OCI-LY1 (cell line): ENCODE data around the gene ABCB8.

Experiments
- H2AFZ ChIP-seq: fragments of 200-600 bp; sonication (generic), shearing (Covaris generic); 2 replicates; pipeline ENCODE4 v1.6.0; 2014; ENCODE audit warnings: antibody characterized with exemption, mild to moderate bottlenecking, low read length
- H3F3A ChIP-seq: fragments of 200-600 bp; sonication (generic), shearing (Covaris generic); 2 replicates; pipeline ENCODE4 v1.6.0; 2014; ENCODE audit warnings: mild to moderate bottlenecking, antibody characterized with exemption, low read length, moderate library complexity; ENCODE audit not compliant: insufficient read depth
- H3K27ac ChIP-seq: fragments of 200-600 bp; sonication (generic); 2 replicates; pipeline ENCODE4 v1.5.1; 2014; ENCODE audit warnings: low read length, mixed run types, mild to moderate bottlenecking, low read depth; ENCODE audit not compliant: poor library complexity, severe bottlenecking
- H3K27me3 ChIP-seq: fragments of 200-600 bp; sonication (generic); 2 replicates; pipeline ENCODE4 v1.6.0; 2014; ENCODE audit warnings: antibody characterized with exemption, mild to moderate bottlenecking, low read length, moderate library complexity; ENCODE audit not compliant: insufficient read depth
- H3K36me3 ChIP-seq: fragments of 200-600 bp; sonication (generic); 2 replicates; pipeline ENCODE4 v1.6.1; 2014; ENCODE audit warnings: mild to moderate bottlenecking, antibody characterized with exemption, low read length, moderate library complexity, mixed read lengths; ENCODE audit not compliant: insufficient read depth
- H3K4me1 ChIP-seq: fragments of 200-600 bp; sonication (generic); 2 replicates; pipeline ENCODE4 v1.5.1; 2014; ENCODE audit warnings: mild to moderate bottlenecking, low read length, moderate library complexity; ENCODE audit not compliant: insufficient read depth, severe bottlenecking
- H3K4me2 ChIP-seq: fragments of 200-600 bp; sonication (generic), shearing (Covaris generic); 2 replicates; pipeline ENCODE4 v1.6.1; 2014; ENCODE audit warnings: low read length
- H3K4me3 ChIP-seq: fragments of 200-600 bp; sonication (generic); 2 replicates; pipeline ENCODE4 v1.5.1; 2014; ENCODE audit warnings: low read length, low read depth, mild to moderate bottlenecking, mixed read lengths; ENCODE audit not compliant: poor library complexity, severe bottlenecking
- H3K79me2 ChIP-seq: fragments of 200-600 bp; shearing (Covaris generic); 2 replicates; pipeline ENCODE4 v1.6.1; 2016; ENCODE audit warnings: mixed run types, low read length, mixed read lengths; ENCODE audit not compliant: insufficient read depth
- H3K9ac ChIP-seq: fragments of 200-600 bp; sonication (generic), shearing (Covaris generic); 2 replicates; pipeline ENCODE4 v1.6.1; 2014; ENCODE audit warnings: mild to moderate bottlenecking, low read length, mixed read lengths
- H3K9me2 ChIP-seq: fragments of 200-600 bp; sonication (generic), shearing (Covaris generic); 2 replicates; pipeline ENCODE4 v1.6.1; 2014; ENCODE audit warnings: low read depth, mild to moderate bottlenecking, low read length, mixed read lengths
- H3K9me3 ChIP-seq: fragments of 200-600 bp; shearing (Covaris generic); 2 replicates; pipeline ENCODE4 v1.6.1; 2014; ENCODE audit warnings: low read length, mixed read lengths
- H4K20me1 ChIP-seq: fragments of 200-600 bp; sonication (generic), shearing (Covaris generic); 2 replicates; pipeline ENCODE4 v1.6.0; 2016; ENCODE audit warnings: mild to moderate bottlenecking, low read length; ENCODE audit not compliant: insufficient read depth
- CTCF ChIP-seq: fragments of 200-600 bp; sonication (generic), shearing (Covaris generic); IDR thresholded peaks from 2 replicates; pipeline ENCODE4 v1.5.1; 2017; ENCODE audit warnings: mild to moderate bottlenecking, antibody characterized with exemption, low read length, moderate library complexity, mixed read lengths
- EZH2 ChIP-seq: fragments of 200-600 bp; sonication (generic), shearing (Covaris generic); IDR thresholded peaks from 2 replicates; pipeline ENCODE4 v1.8.0; 2017; ENCODE audit warnings: borderline replicate concordance, mixed run types, mild to moderate bottlenecking, antibody characterized with exemption, low read length, moderate library complexity, mixed read lengths

ABCB8 gene

DNA sequence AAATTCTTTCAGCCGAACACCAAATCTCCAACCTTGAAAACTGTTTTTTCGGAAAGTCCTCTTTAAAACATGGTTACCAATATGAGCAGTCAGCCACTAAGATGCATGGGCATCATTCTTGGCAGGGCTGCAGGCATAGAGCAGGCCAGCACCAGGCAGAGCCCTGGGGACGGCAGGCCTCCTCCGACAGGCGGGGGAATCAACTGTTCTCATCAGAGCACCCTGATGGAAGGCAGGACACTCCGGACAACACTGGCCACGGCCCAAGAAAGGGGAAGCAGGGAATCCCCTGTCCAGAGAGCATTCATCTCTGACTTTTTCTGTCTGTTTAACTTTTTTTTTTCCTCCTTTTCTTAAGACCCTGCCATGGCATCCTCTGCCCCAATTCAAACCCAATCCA, 38.8 kb upstream of the ABCB8 start:
- H3K36me3 ChIP-seq, result no peaks in the 10 kb centered on the region; the same call in 1 of the 2 replicates
- no peaks in the 10 kb centered on the region for H3K9me2 ChIP-seq
- H3K4me2 ChIP-seq, result no peak overlapping the region
- TF ChIP-seq CTCF (no peak), EZH2 (no peak)
- H3F3A ChIP-seq, result no peaks in the 10 kb centered on the region
- H3K4me1 ChIP-seq, result peaks cover under 1% of the 10 kb centered on the region
- no peak overlapping the region for H3K4me3 ChIP-seq
- H3K27me3 ChIP-seq, result peaks cover 21% of the 10 kb centered on the region; the same call in 1 of the 2 replicates
- no peaks in the 10 kb centered on the region for H4K20me1 ChIP-seq
- no peak overlapping the region for H2AFZ ChIP-seq
- H3K79me2 ChIP-seq, result no peaks in the 10 kb centered on the region
- no peak overlapping the region for H3K9ac ChIP-seq
- no peak overlapping the region for H3K27ac ChIP-seq
- H3K9me3 ChIP-seq, result peaks cover 4% of the 10 kb centered on the region; the same call in 1 of the 2 replicates

- Histone ChIP-seq H3K79me2 (no peaks in the 10 kb centered on the region), H3K4me3 (no peak within 1 kb of the TSS), H3K9me3 (peaks cover 4% of the 10 kb centered on the region; the same call in 1 of the 2 replicates), H3K36me3 (no peaks in the 10 kb centered on the region; the same call in 1 of the 2 replicates), H3K27ac (no peak within 1 kb of the TSS), H2AFZ (no peak within 1 kb of the TSS), H3K4me1 (peaks cover 5% of the 10 kb centered on the region), H3K9ac (no peak within 1 kb of the TSS), H3K27me3 (peaks cover 21% of the 10 kb centered on the region; the same call in 1 of the 2 replicates), H4K20me1 (no peaks in the 10 kb centered on the region), H3F3A (no peaks in the 10 kb centered on the region), H3K4me2 (no peak within 1 kb of the TSS), H3K9me2 (no peaks in the 10 kb centered on the region)
- TF ChIP-seq CTCF (no peak), EZH2 (no peak)
Observed at GRCh38 chr7:150990416-150991186, 37.6 kb upstream of the ABCB8 start, which contains the start of gene NOS3. NOS3 (plus strand) TSS chr7:150991017; CDS start chr7:150993804, 2,787 bp downstream.

DNA sequence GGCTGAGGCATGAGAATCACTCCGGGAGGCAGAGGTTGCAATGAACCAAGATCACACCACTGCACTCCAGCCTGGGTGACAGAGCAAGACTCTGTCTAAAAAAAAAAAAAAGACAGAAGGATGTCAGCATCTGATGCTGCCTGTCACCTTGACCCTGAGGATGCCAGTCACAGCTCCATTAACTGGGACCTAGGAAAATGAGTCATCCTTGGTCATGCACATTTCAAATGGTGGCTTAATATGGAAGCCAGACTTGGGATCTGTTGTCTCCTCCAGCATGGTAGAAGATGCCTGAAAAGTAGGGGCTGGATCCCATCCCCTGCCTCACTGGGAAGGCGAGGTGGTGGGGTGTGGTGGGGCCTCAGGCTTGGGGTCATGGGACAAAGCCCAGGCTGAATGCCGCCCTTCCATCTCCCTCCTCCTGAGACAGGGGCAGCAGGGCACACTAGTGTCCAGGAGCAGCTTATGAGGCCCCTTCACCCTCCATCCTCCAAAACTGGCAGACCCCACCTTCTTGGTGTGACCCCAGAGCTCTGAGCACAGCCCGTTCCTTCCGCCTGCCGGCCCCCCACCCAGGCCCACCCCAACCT, 36.1 kb upstream of the ABCB8 start:
- Histone ChIP-seq H3K9ac (no peak overlapping the region), H2AFZ (no peak overlapping the region), H3K36me3 (no peaks in the 10 kb centered on the region; the same call in 1 of the 2 replicates)

More for the DNA sequence above, 36.1 kb upstream of the ABCB8 start:
- Histone ChIP-seq H3K79me2 (no peaks in the 10 kb centered on the region), H3K9me2 (no peaks in the 10 kb centered on the region), H3F3A (no peaks in the 10 kb centered on the region), H3K4me1 (peaks cover 5% of the 10 kb centered on the region), H3K4me3 (no peak overlapping the region), H3K27me3 (peaks cover 21% of the 10 kb centered on the region; the same call in 1 of the 2 replicates), H3K4me2 (no peak overlapping the region), H4K20me1 (no peaks in the 10 kb centered on the region), H3K9me3 (peaks cover 4% of the 10 kb centered on the region; the same call in 1 of the 2 replicates), H3K27ac (no peak overlapping the region)
- no peak for TF ChIP-seq EZH2
- TF ChIP-seq CTCF, result no peak
